Measurements from ENCODE around the gene KSR2.

GRCh38 chr12:117914686-117915085 is 54.1 kb downstream of the KSR2 start:
- TF ChIP-seq, protein P1, sequence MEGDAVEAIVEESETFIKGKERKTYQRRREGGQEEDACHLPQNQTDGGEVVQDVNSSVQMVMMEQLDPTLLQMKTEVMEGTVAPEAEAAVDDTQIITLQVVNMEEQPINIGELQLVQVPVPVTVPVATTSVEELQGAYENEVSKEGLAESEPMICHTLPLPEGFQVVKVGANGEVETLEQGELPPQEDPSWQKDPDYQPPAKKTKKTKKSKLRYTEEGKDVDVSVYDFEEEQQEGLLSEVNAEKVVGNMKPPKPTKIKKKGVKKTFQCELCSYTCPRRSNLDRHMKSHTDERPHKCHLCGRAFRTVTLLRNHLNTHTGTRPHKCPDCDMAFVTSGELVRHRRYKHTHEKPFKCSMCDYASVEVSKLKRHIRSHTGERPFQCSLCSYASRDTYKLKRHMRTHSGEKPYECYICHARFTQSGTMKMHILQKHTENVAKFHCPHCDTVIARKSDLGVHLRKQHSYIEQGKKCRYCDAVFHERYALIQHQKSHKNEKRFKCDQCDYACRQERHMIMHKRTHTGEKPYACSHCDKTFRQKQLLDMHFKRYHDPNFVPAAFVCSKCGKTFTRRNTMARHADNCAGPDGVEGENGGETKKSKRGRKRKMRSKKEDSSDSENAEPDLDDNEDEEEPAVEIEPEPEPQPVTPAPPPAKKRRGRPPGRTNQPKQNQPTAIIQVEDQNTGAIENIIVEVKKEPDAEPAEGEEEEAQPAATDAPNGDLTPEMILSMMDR (IDR thresholded peaks at IDR 0.05 in 4 of 5, conservative IDR thresholded peaks at IDR 0.05 in 1 of 5): no peak
- TF ChIP-seq POLR2A (IDR thresholded peaks at IDR 0.05): no peak

Data from gastrocnemius medialis (tissue), 4 donors.